GM18873 (cell line): ENCODE results near the gene MRFAP1L1.
A peak's percentile ranks its signal among the peaks of the same experiment; 100 is the strongest.

Source experiments
- ATAC-seq: cut with Tn5 transposase; IDR thresholded peaks from one replicate; pipeline ENCODE4 v1.9.1; 2021; ENCODE audit warnings: mild to moderate bottlenecking, moderate library complexity, moderate number of reproducible peaks; ENCODE audit not compliant: unreplicated experiment, low FRiP score

MRFAP1L1 gene

GRCh38 chr4:6718932-6719610 lies 9.4 kb upstream of the MRFAP1L1 start:
- no peak for ATAC-seq

- no peak for ATAC-seq
Measured at GRCh38 chr4:6716958-6717655, 7.4 kb upstream of the MRFAP1L1 start.

GRCh38 chr4:6716018-6716911 lies 6.6 kb upstream of the MRFAP1L1 start, which contains the start of gene BLOC1S4:
Gene BLOC1S4 (plus strand): TSS chr4:6716174. CDS start chr4:6716210, 36 bp downstream.
- peak; percentile 60 for ATAC-seq

- ATAC-seq = no peak
Measured at GRCh38 chr4:6715704-6716017, 6.0 kb upstream of the MRFAP1L1 start.

GRCh38 chr4:6714954-6715353 lies 5.3 kb upstream of the MRFAP1L1 start:
- no peak for ATAC-seq

GRCh38 chr4:6710996-6711395 lies 1.3 kb upstream of the MRFAP1L1 start:
- no peak for ATAC-seq

GRCh38 chr4:6710282-6710681 lies 617 bp upstream of the MRFAP1L1 start:
- no peak for ATAC-seq

- ATAC-seq = no peak
Measured at GRCh38 chr4:6706173-6706572, 3.5 kb downstream of the MRFAP1L1 start.

GRCh38 chr4:6705646-6706045 lies 4.0 kb downstream of the MRFAP1L1 start:
- no peak for ATAC-seq

GRCh38 chr4:6703786-6704185 lies 5.9 kb downstream of the MRFAP1L1 start:
- no peak for ATAC-seq

- ATAC-seq = no peak
Measured at GRCh38 chr4:6702761-6703160, 6.9 kb downstream of the MRFAP1L1 start.

GRCh38 chr4:6701371-6701770 lies 8.3 kb downstream of the MRFAP1L1 start:
- ATAC-seq = no peak

- no peak for ATAC-seq
Measured at GRCh38 chr4:6699903-6700302, 9.8 kb downstream of the MRFAP1L1 start.

GRCh38 chr4:6699388-6699787 lies 10.3 kb downstream of the MRFAP1L1 start:
- no peak for ATAC-seq

GRCh38 chr4:6697131-6697530 lies 12.5 kb downstream of the MRFAP1L1 start:
- ATAC-seq = no peak

- ATAC-seq = no peak
Measured at GRCh38 chr4:6696611-6697010, 13.1 kb downstream of the MRFAP1L1 start.

GRCh38 chr4:6695660-6696610 lies 13.7 kb downstream of the MRFAP1L1 start:
- ATAC-seq = no peak

GRCh38 chr4:6694177-6694901 lies 15.3 kb downstream of the MRFAP1L1 start:
- no peak for ATAC-seq
